ENCODE data around the gene TNRC6C.

Gene TNRC6C

GRCh38 chr17:78120971-78121800 is 162.7 kb downstream of the TNRC6C start:
- TF ChIP-seq CTCF (conservative IDR thresholded peaks at IDR 0.05; ENCODE audit: control insufficient read depth, insufficient read depth, low read depth, low read length), result no peak
- no peak overlapping the region for H3K4me3 ChIP-seq (ENCODE audit: control insufficient read depth, low read depth, low read length)
- DNase-seq (ENCODE audit: low read depth), result no peak

DNA sequence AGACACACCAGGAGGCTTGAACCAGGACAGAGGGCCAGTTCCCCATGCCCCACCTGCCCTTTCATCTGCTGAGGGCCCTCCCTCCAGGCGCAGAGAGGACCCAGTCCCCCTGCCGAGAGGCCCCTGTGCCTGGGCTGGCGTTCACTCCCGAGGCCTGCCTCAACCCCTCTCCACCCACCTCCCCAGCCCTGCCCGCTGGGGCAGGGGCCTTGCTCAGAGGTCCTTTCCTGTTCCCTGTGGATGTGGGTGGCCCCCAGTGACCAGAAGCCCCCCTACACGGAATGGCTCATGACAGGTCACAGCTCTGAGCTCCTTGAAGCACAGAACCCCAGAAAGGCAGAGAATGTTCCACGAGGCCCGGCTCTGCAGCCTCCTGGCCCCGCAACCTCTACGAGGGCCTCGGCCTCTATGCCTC is 163.3 kb downstream of the TNRC6C start:
- no peak for DNase-seq (ENCODE audit: low read depth)
- TF ChIP-seq CTCF (conservative IDR thresholded peaks at IDR 0.05; ENCODE audit: control insufficient read depth, insufficient read depth, low read depth, low read length), result no peak
- no peak overlapping the region for H3K4me3 ChIP-seq (ENCODE audit: control insufficient read depth, low read depth, low read length)

GRCh38 chr17:78122216-78122930 is 163.9 kb downstream of the TNRC6C start:
- DNase-seq (ENCODE audit: low read depth), result no peak
- no peak overlapping the region for H3K4me3 ChIP-seq (ENCODE audit: control insufficient read depth, low read depth, low read length)
- no peak for TF ChIP-seq CTCF (conservative IDR thresholded peaks at IDR 0.05; ENCODE audit: control insufficient read depth, insufficient read depth, low read depth, low read length)

DNA sequence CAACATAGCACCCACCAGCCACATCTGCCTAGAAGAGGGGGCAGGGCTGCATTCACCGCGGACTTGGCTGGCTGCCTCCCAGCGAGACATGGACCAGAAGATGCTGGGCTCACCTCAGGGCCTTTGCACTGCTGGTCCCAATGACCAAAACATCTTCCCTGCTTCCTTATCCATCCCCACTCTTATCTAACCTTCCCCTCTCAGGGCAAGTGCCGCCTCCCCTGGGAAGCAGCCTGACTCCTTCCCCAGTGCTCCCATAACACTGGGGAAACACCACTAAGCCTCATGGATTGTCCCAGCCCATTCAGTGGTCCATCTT is 164.4 kb downstream of the TNRC6C start:
- no peak for DNase-seq (ENCODE audit: low read depth)
- no peak for TF ChIP-seq CTCF (conservative IDR thresholded peaks at IDR 0.05; ENCODE audit: control insufficient read depth, insufficient read depth, low read depth, low read length)
- H3K4me3 ChIP-seq (ENCODE audit: control insufficient read depth, low read depth, low read length), result no peak overlapping the region

DNA sequence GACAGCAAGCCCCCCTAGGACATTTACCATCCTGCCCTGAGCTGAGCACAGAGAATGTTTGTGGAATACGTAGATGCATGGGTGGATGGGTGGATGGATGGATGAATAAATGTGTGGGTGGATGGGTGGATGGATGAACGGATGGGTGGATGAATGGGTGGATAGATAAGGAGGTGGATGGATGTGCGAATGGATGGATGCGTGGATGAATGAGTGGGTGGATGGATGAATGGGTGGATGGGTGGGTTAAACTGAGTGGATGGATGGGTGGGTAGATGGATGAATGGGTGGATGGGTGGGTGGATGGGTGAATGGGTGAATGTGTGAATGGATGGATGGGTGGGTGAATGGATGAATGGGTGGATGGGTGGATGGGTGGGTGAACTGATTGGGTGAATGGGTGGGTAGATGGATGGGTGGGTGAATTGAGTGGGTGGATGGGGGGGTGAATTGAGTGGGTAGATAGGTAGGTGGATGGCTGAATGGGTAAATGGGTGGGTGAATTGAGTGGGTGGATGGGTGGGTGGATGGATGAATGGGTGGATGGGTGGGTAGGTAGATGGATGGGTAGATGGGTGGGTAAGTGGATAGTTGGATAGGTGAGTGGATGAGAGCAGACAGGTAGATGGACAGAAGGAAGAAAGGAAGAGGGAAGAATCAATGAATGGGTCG is 164.9 kb downstream of the TNRC6C start:
- no peak overlapping the region for H3K4me3 ChIP-seq (ENCODE audit: control insufficient read depth, low read depth, low read length)
- TF ChIP-seq CTCF (conservative IDR thresholded peaks at IDR 0.05; ENCODE audit: control insufficient read depth, insufficient read depth, low read depth, low read length), result no peak
- DNase-seq (ENCODE audit: low read depth), result no peak

GRCh38 chr17:78124081-78124835 is 165.8 kb downstream of the TNRC6C start:
- no peak for TF ChIP-seq CTCF (conservative IDR thresholded peaks at IDR 0.05; ENCODE audit: control insufficient read depth, insufficient read depth, low read depth, low read length)
- no peak for DNase-seq (ENCODE audit: low read depth)
- H3K4me3 ChIP-seq (ENCODE audit: control insufficient read depth, low read depth, low read length), result no peak overlapping the region
